H9 (cell line): Measurements from ENCODE around the gene GHITM. TPM values are rescaled to one million over a fixed set of nuclear protein-coding genes. Genes with fewer than 3 reads are reported as not detected.

ENCODE experiments used
- DNase-seq: peaks from one replicate; pipeline ENCODE4 v3.0.0-alpha.2; 2017
- H2AFZ ChIP-seq: one replicate; pipeline ENCODE4 v1.6.1; 2013; ENCODE audit warnings: mild to moderate bottlenecking, low read length, control low read depth, moderate library complexity
- H2AK5ac ChIP-seq: 2 replicates; pipeline ENCODE4 v1.6.1; 2013; ENCODE audit warnings: low read length, control low read depth, mixed read lengths; ENCODE audit not compliant: insufficient read length
- H2BK120ac ChIP-seq: one replicate; pipeline ENCODE4 v1.6.1; 2013; ENCODE audit warnings: low read depth, mild to moderate bottlenecking, low read length, control low read depth, inconsistent platforms; ENCODE audit not compliant: poor library complexity, severe bottlenecking
- H2BK12ac ChIP-seq: 2 replicates; pipeline ENCODE4 v1.6.1; 2013; ENCODE audit warnings: low read length, control low read depth, mixed read lengths, low read depth; ENCODE audit not compliant: insufficient read length
- H2BK15ac ChIP-seq: 2 replicates; pipeline ENCODE4 v1.6.1; 2013; ENCODE audit warnings: low read depth, low read length, control low read depth
- H2BK20ac ChIP-seq: one replicate; pipeline ENCODE4 v1.6.1; 2013; ENCODE audit warnings: low read depth, mild to moderate bottlenecking, low read length, control low read depth, inconsistent platforms; ENCODE audit not compliant: poor library complexity, severe bottlenecking
- H2BK5ac ChIP-seq: 2 replicates; pipeline ENCODE4 v1.6.1; 2013; ENCODE audit warnings: low read length, control low read depth, mixed read lengths; ENCODE audit not compliant: insufficient read length
- H3K14ac ChIP-seq: 2 replicates; pipeline ENCODE4 v1.6.1; 2013; ENCODE audit warnings: low read length, control low read depth; ENCODE audit not compliant: insufficient read depth
- H3K18ac ChIP-seq: 2 replicates; pipeline ENCODE4 v1.6.1; 2013; ENCODE audit warnings: low read depth, mild to moderate bottlenecking, mixed read lengths, low read length, control low read depth; ENCODE audit not compliant: insufficient read length
- H3K23ac ChIP-seq: 2 replicates; pipeline ENCODE4 v1.6.1; 2013; ENCODE audit warnings: low read length, control low read depth, mixed read lengths, low read depth; ENCODE audit not compliant: insufficient read length
- H3K23me2 ChIP-seq: 2 replicates; pipeline ENCODE4 v1.6.1; 2013; ENCODE audit warnings: low read depth, mild to moderate bottlenecking, mixed read lengths, low read length, control low read depth; ENCODE audit not compliant: insufficient read length, poor library complexity, severe bottlenecking
- H3K27ac ChIP-seq: 2 replicates; pipeline ENCODE4 v1.5.1; 2013; ENCODE audit warnings: low read length, control low read depth, mixed read lengths, low read depth; ENCODE audit not compliant: insufficient read length
- H3K27me3 ChIP-seq: 2 replicates; pipeline ENCODE4 v1.6.1; 2013; ENCODE audit warnings: low read length, control low read depth, inconsistent platforms; ENCODE audit not compliant: insufficient read depth
- H3K4ac ChIP-seq: 2 replicates; pipeline ENCODE4 v1.6.1; 2013; ENCODE audit warnings: low read depth, mild to moderate bottlenecking, control low read depth, inconsistent platforms, low read length, moderate library complexity
- H3K4me1 ChIP-seq: 2 replicates; pipeline ENCODE4 v1.6.1; 2013; ENCODE audit warnings: low read length, control low read depth, inconsistent platforms; ENCODE audit not compliant: insufficient read depth
- H3K4me2 ChIP-seq: 2 replicates; pipeline ENCODE4 v1.6.1; 2013; ENCODE audit warnings: low read length, control low read depth, mixed read lengths; ENCODE audit not compliant: insufficient read length, insufficient read depth
- H3K56ac ChIP-seq: 2 replicates; pipeline ENCODE4 v1.6.1; 2013; ENCODE audit warnings: low read depth, mild to moderate bottlenecking, mixed read lengths, low read length, control low read depth; ENCODE audit not compliant: insufficient read length
- H3K79me1 ChIP-seq: 2 replicates; pipeline ENCODE4 v1.6.1; 2013; ENCODE audit warnings: low read depth, mild to moderate bottlenecking, moderate library complexity, low read length, control low read depth, inconsistent platforms; ENCODE audit not compliant: insufficient read depth, poor library complexity, severe bottlenecking
- H3K79me2 ChIP-seq: 2 replicates; pipeline ENCODE4 v1.6.1; 2013; ENCODE audit warnings: low read length, control low read depth, inconsistent platforms; ENCODE audit not compliant: insufficient read depth
- H3K9ac ChIP-seq: 2 replicates; pipeline ENCODE4 v1.6.1; 2013; ENCODE audit warnings: low read length, control low read depth, mixed read lengths; ENCODE audit not compliant: insufficient read length; ENCODE audit errors: extremely low read depth
- H3K9me3 ChIP-seq: one replicate; pipeline ENCODE4 v1.6.1; 2013; ENCODE audit warnings: low read depth, low read length, inconsistent platforms; ENCODE audit not compliant: control insufficient read depth
- H3T11ph ChIP-seq: one replicate; pipeline ENCODE4 v1.6.1; 2013; ENCODE audit warnings: mild to moderate bottlenecking, low read length, control low read depth, inconsistent platforms
- H4K20me1 ChIP-seq: one replicate; pipeline ENCODE4 v1.6.1; 2013; ENCODE audit not compliant: control insufficient read depth, insufficient read length, insufficient read depth
- H4K5ac ChIP-seq: 2 replicates; pipeline ENCODE4 v1.6.1; 2013; ENCODE audit warnings: low read depth, mild to moderate bottlenecking, mixed read lengths, low read length, control low read depth; ENCODE audit not compliant: insufficient read length
- H4K8ac ChIP-seq: replicated peaks from 2 replicates; pipeline ENCODE4 v1.6.1; 2013; ENCODE audit warnings: low read length, control low read depth, mixed read lengths, low read depth; ENCODE audit not compliant: insufficient read length
- H4K91ac ChIP-seq: 2 replicates; pipeline ENCODE4 v1.6.1; 2013; ENCODE audit warnings: low read depth, mild to moderate bottlenecking, moderate library complexity, mixed read lengths, low read length, control low read depth; ENCODE audit not compliant: insufficient read length
- H3K27ac Mint-ChIP-seq, 3 experiments: 2 replicates in 2 of 3; 3 replicates in 1 of 3; pipeline ENCODE4 v1.8.0; 2020 to 2021; ENCODE audit warnings: mixed read lengths in 3 of 3, mild to moderate bottlenecking in 1 of 3, moderate library complexity in 1 of 3
- H3K27me3 Mint-ChIP-seq: 2 replicates; pipeline ENCODE4 v1.8.0; 2021; ENCODE audit warnings: low read depth, mild to moderate bottlenecking, moderate library complexity, mixed read lengths
- H3K36me3 Mint-ChIP-seq, 3 experiments: 2 replicates in 2 of 3; 3 replicates in 1 of 3; pipeline ENCODE4 v1.8.0; 2020 to 2021; ENCODE audit warnings: low read depth in 3 of 3, mixed read lengths in 3 of 3; ENCODE audit not compliant: insufficient read depth in 1 of 3
- H3K4me1 Mint-ChIP-seq, 2 experiments: 2 replicates each; pipeline ENCODE4 v1.8.0; 2020; ENCODE audit warnings: mixed read lengths in 2 of 2
- H3K4me3 Mint-ChIP-seq, 2 experiments: 2 replicates in 1 of 2; 3 replicates in 1 of 2; pipeline ENCODE4 v1.8.0; 2020 to 2021; ENCODE audit warnings: mild to moderate bottlenecking in 2 of 2, mixed read lengths in 2 of 2, moderate library complexity in 1 of 2
- H3K9me3 Mint-ChIP-seq, 2 experiments: 2 replicates in 1 of 2; 3 replicates in 1 of 2; pipeline ENCODE4 v1.8.0; 2020; ENCODE audit warnings: mild to moderate bottlenecking in 2 of 2, mixed read lengths in 2 of 2, moderate library complexity in 1 of 2
- CTCF ChIP-seq: fragments of 200-600 bp; sonication (generic); conservative IDR thresholded peaks from 3 replicates; pipeline ENCODE4 v1.8.0; 2021; ENCODE audit warnings: antibody characterized with exemption, mild to moderate bottlenecking
- total RNA-seq: library from RNA; stranded (reverse); gene quantifications from 2 replicates; pipeline ENCODE4 v1.2.1, GENCODE V29; 2021

GHITM gene
- total RNA-seq, 1 experiment from 2014 or later, result 95.6 TPM

- Histone ChIP-seq H2AK5ac (no peak overlapping the region), H3T11ph (no peak overlapping the region), H2BK120ac (no peak overlapping the region), H3K4me2 (no peak overlapping the region), H3K9ac (no peak overlapping the region), H2BK12ac (no peak overlapping the region), H4K91ac (no peak overlapping the region), H3K4ac (no peak overlapping the region), H3K9me3 (no peaks in the 10 kb centered on the region), H3K56ac (no peak overlapping the region), H2AFZ (no peak overlapping the region), H4K8ac (no peak overlapping the region), H3K79me2 (peaks cover 1% of the 10 kb centered on the region; the same call in 1 of the 2 replicates), H2BK20ac (no peak overlapping the region), H3K27ac (no peak overlapping the region), H2BK15ac (no peak overlapping the region), H3K23ac (no peak overlapping the region), H2BK5ac (no peak overlapping the region), H3K79me1 (no peaks in the 10 kb centered on the region), H4K20me1 (no peaks in the 10 kb centered on the region), H3K27me3 (no peaks in the 10 kb centered on the region), H3K4me1 (no peaks in the 10 kb centered on the region), H4K5ac (no peak overlapping the region), H3K23me2 (no peaks in the 10 kb centered on the region), H3K14ac (no peak overlapping the region), H3K18ac (no peak overlapping the region)
- TF ChIP-seq CTCF, result no peak
- Mint-ChIP-seq H3K27ac (no peak overlapping the region), H3K4me1 (no peaks in the 10 kb centered on the region), H3K4me3 (no peak overlapping the region), H3K9me3 (no peaks in the 10 kb centered on the region), H3K27me3 (no peaks in the 10 kb centered on the region), H3K36me3 (peaks cover 23 to 70% (median 62%) of the 10 kb centered on the region in 3 experiments; a peak in 6 of 7 replicates)
- DNase-seq, result no peak
These were observed 8.0 kb downstream of the GHITM start for GRCh38 chr10:84147347-84147746.
